Measurements from ENCODE around the gene DTX2. TPM values are rescaled to one million over a fixed set of nuclear protein-coding genes. Genes with fewer than 3 reads are reported as not detected.
"Not testable (repeated sequence)": the region's sequence is repeated elsewhere in the genome, so short reads cannot be mapped to it uniquely, and the experiment has no call there.

DTX2 gene
- total RNA-seq, 1 experiment from 2014 or later = 37.4 TPM

DNA sequence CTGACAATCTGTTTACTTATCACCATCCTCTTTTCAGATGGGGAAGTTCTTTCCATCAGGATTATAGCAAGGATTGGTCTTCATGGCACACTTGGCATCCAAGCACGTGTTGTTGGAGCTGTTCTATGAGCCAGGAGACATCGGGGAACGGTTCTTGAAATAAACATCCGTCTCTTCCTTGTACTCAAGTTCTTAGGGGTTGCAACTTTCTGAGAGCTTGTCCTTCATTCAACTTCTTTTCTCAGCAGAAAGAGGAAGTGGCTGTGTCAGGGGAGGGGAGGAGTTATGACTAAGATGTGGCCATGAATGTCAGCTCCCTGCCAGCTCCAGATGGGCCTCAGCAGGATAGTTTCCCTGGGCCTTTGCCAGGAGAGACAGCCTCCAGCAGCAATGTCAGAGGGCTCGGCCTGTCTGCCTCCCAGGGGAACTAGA, 15.9 kb upstream of the DTX2 start:
- H3K9me3 ChIP-seq (ENCODE audit: control insufficient read depth in 1 of 2, insufficient read depth in 1 of 2, low read depth in 1 of 2, low read length in 2 of 2); H4K20me1 ChIP-seq (ENCODE audit: insufficient read depth); H3K4me3 ChIP-seq (replicated peaks in 1 of 2; ENCODE audit: low read depth in 1 of 2, low read length in 2 of 2); intact Hi-C loops (cut with micrococcal nuclease); DNase-seq (ENCODE audit: low read depth, low spot score); H2AFZ ChIP-seq (ENCODE audit: low read depth, low read length, poor library complexity, severe bottlenecking); H3K9me2 ChIP-seq (ENCODE audit: insufficient read depth); RAD21 ChIA-PET (ENCODE audit: low non-redundant PET in 1 of 2, low total read pairs in 2 of 2, uncharacterized antibody in 2 of 2, unreplicated experiment in 2 of 2); H3K27me3 ChIP-seq (ENCODE audit: insufficient read depth, low read length); POLR2A ChIA-PET; H3K79me2 ChIP-seq (ENCODE audit: insufficient read depth, low read length); CTCF ChIA-PET; H3K36me3 ChIP-seq (ENCODE audit: control insufficient read depth in 1 of 2, insufficient read depth in 2 of 2, low read length in 2 of 2): not testable (repeated sequence)
- peak; percentile 15; the same call in 1 of the 2 replicates for TF ChIP-seq SP1 (IDR thresholded peaks at IDR 0.05; ENCODE audit: low read depth)
- H3K9ac ChIP-seq (ENCODE audit: low read length) = peak overlapping the region; percentile 52
- H3K27ac ChIP-seq (ENCODE audit: low read depth, low read length) = peak overlapping the region; percentile 45
- TSS peak; percentile 90 for BruUV-seq (replicated peaks)
- peak overlapping the region; percentile 64 for H3K4me2 ChIP-seq (ENCODE audit: low read length)
- peak; percentile 73 for ATAC-seq
- H3K4me1 ChIP-seq (ENCODE audit: control insufficient read depth in 1 of 2, insufficient read depth in 2 of 2, low read length in 2 of 2) = peaks cover 6 to 18% of the 10 kb centered on the region in 2 experiments

DNA sequence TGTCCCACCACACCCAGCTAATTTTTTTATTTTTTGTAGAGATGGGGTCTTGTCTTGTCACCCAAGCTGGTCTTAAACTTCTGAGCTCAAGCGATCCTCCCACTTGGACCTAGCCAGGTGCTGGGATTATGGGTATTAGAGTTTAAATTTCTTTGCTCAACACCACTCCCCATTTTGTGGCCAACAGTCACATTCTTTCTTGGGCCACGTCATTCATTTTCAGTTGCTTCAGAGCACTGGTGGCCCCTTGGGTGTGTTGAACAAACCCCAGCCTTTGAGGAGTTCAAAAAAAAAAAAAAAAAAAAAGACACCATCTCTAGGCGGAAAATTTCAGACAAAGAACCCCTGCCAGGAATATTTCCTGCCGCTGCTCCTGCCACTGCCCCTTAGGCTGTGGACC, 4.5 kb upstream of the DTX2 start:
- intact Hi-C loops (cut with micrococcal nuclease); H3K27ac ChIP-seq (ENCODE audit: low read depth, low read length): not testable (repeated sequence)
- ATAC-seq = peak; percentile 62

DNA sequence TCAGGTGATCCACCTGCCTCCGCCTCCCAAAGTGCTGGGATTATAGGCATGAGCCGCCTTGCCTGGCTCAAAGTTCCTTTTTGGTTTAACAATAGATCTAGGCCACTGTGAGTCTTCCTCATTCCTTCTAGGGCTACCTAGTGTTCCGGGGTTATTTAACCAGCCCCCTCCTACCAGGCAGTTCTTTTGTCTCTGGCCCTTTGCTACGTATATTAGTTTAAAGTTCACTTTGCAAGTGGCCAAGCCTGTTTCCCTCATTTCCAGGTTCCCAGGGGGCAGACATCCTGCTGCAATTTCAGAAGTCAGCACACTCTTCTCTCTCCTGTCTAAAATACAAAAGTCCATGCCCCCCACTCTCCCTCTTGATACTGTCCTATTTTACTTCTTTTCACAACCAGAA, 3.0 kb upstream of the DTX2 start:
- H3K4me3 ChIP-seq (replicated peaks in 1 of 2; ENCODE audit: low read depth in 1 of 2, low read length in 2 of 2); H3K27me3 ChIP-seq (ENCODE audit: insufficient read depth, low read length); ATAC-seq; H3K9me2 ChIP-seq (ENCODE audit: insufficient read depth); H3K9ac ChIP-seq (ENCODE audit: low read length); H3K36me3 ChIP-seq (ENCODE audit: control insufficient read depth in 1 of 2, insufficient read depth in 2 of 2, low read length in 2 of 2); RAD21 ChIA-PET (ENCODE audit: low non-redundant PET in 1 of 2, low total read pairs in 2 of 2, uncharacterized antibody in 2 of 2, unreplicated experiment in 2 of 2); H3K9me3 ChIP-seq (ENCODE audit: control insufficient read depth in 1 of 2, insufficient read depth in 1 of 2, low read depth in 1 of 2, low read length in 2 of 2); intact Hi-C loops (cut with micrococcal nuclease); H4K20me1 ChIP-seq (ENCODE audit: insufficient read depth); DNase-seq (ENCODE audit: low read depth, low spot score); H3K4me2 ChIP-seq (ENCODE audit: low read length); H3K4me1 ChIP-seq (ENCODE audit: control insufficient read depth in 1 of 2, insufficient read depth in 2 of 2, low read length in 2 of 2); H3K79me2 ChIP-seq (ENCODE audit: insufficient read depth, low read length); BruUV-seq (replicated peaks); H3K27ac ChIP-seq (ENCODE audit: low read depth, low read length); POLR2A ChIA-PET; H2AFZ ChIP-seq (ENCODE audit: low read depth, low read length, poor library complexity, severe bottlenecking); CTCF ChIA-PET: not testable (repeated sequence)

More for the DNA sequence above, 4.5 kb upstream of the DTX2 start:
- POLR2A ChIA-PET; H3K79me2 ChIP-seq (ENCODE audit: insufficient read depth, low read length); H3K4me1 ChIP-seq (ENCODE audit: control insufficient read depth in 1 of 2, insufficient read depth in 2 of 2, low read length in 2 of 2); H3K4me2 ChIP-seq (ENCODE audit: low read length); H3K9me3 ChIP-seq (ENCODE audit: control insufficient read depth in 1 of 2, insufficient read depth in 1 of 2, low read depth in 1 of 2, low read length in 2 of 2); H3K9me2 ChIP-seq (ENCODE audit: insufficient read depth); H2AFZ ChIP-seq (ENCODE audit: low read depth, low read length, poor library complexity, severe bottlenecking); CTCF ChIA-PET; H3K36me3 ChIP-seq (ENCODE audit: control insufficient read depth in 1 of 2, insufficient read depth in 2 of 2, low read length in 2 of 2); DNase-seq (ENCODE audit: low read depth, low spot score); H4K20me1 ChIP-seq (ENCODE audit: insufficient read depth); H3K9ac ChIP-seq (ENCODE audit: low read length); BruUV-seq (replicated peaks); RAD21 ChIA-PET (ENCODE audit: low non-redundant PET in 1 of 2, low total read pairs in 2 of 2, uncharacterized antibody in 2 of 2, unreplicated experiment in 2 of 2); H3K27me3 ChIP-seq (ENCODE audit: insufficient read depth, low read length); H3K4me3 ChIP-seq (replicated peaks in 1 of 2; ENCODE audit: low read depth in 1 of 2, low read length in 2 of 2): not testable (repeated sequence)

DNA sequence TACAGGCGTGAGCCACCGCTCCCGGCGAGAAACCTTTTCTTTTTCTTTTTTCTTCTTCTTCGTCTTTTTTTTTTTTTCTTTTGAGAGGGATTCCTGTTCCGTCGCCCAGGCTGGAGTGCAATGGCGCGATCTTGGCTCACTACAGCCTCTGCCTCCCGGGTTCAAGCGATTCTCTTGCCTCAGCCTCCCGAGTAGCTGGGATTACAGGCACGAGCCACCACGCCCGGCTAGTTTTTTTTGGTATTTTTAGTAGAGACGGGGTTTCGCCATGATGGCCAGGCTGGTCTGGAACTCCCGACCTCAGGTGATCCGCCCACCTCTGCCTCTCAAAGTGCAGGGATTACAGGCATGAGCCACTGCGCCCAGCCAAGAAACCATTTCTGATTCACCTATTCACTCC, 742 bp upstream of the DTX2 start:
- CTCF ChIA-PET; H3K27ac ChIP-seq (ENCODE audit: low read depth, low read length); H3K4me1 ChIP-seq (ENCODE audit: control insufficient read depth in 1 of 2, insufficient read depth in 2 of 2, low read length in 2 of 2); H3K4me2 ChIP-seq (ENCODE audit: low read length); H3K9ac ChIP-seq (ENCODE audit: low read length); H2AFZ ChIP-seq (ENCODE audit: low read depth, low read length, poor library complexity, severe bottlenecking); intact Hi-C loops (cut with micrococcal nuclease); H3K4me3 ChIP-seq (replicated peaks in 1 of 2; ENCODE audit: low read depth in 1 of 2, low read length in 2 of 2); H4K20me1 ChIP-seq (ENCODE audit: insufficient read depth); H3K27me3 ChIP-seq (ENCODE audit: insufficient read depth, low read length); RAD21 ChIA-PET (ENCODE audit: low non-redundant PET in 1 of 2, low total read pairs in 2 of 2, uncharacterized antibody in 2 of 2, unreplicated experiment in 2 of 2); H3K9me2 ChIP-seq (ENCODE audit: insufficient read depth); ATAC-seq; H3K36me3 ChIP-seq (ENCODE audit: control insufficient read depth in 1 of 2, insufficient read depth in 2 of 2, low read length in 2 of 2); H3K9me3 ChIP-seq (ENCODE audit: control insufficient read depth in 1 of 2, insufficient read depth in 1 of 2, low read depth in 1 of 2, low read length in 2 of 2); POLR2A ChIA-PET; BruUV-seq (replicated peaks); DNase-seq (ENCODE audit: low read depth, low spot score); H3K79me2 ChIP-seq (ENCODE audit: insufficient read depth, low read length): not testable (repeated sequence)

All from HCT116 (cell line).